Liver (tissue), 3 donors: ENCODE results near the gene CABP5.

Experiments
- EGR1 ChIP-seq, 2 donors: IDR thresholded peaks; 2 replicates each; pipeline ENCODE4 v1.6.1; 2016 to 2018; ENCODE audit warnings: antibody characterized with exemption in 2 of 2, low read depth in 2 of 2
- FOXA1 ChIP-seq: IDR thresholded peaks from 2 replicates; pipeline ENCODE4 v1.6.1; 2016; ENCODE audit warnings: antibody characterized with exemption
- GABPA ChIP-seq, 2 donors: IDR thresholded peaks in 1 of 2; conservative IDR thresholded peaks in 1 of 2; 2 replicates each; pipeline ENCODE4 v1.6.1; 2016; ENCODE audit warnings: antibody characterized with exemption in 2 of 2, mild to moderate bottlenecking in 1 of 2, moderate library complexity in 1 of 2
- HNF4A ChIP-seq, 2 donors: conservative IDR thresholded peaks; 2 replicates each; pipeline ENCODE4 v1.6.1; 2016; ENCODE audit warnings: antibody characterized with exemption in 2 of 2, mild to moderate bottlenecking in 2 of 2
- JUND ChIP-seq, 2 donors: IDR thresholded peaks; 2 replicates each; pipeline ENCODE4 v1.6.1; 2016; ENCODE audit warnings: antibody characterized with exemption in 2 of 2
- MAX ChIP-seq: IDR thresholded peaks from 2 replicates; pipeline ENCODE4 v1.6.1; 2016; ENCODE audit warnings: antibody characterized with exemption
- RAD21 ChIP-seq, 2 donors: IDR thresholded peaks; 2 replicates each; pipeline ENCODE4 v1.6.1; 2016; ENCODE audit warnings: antibody characterized with exemption in 2 of 2, mild to moderate bottlenecking in 2 of 2
- SP1 ChIP-seq: IDR thresholded peaks from 2 replicates; pipeline ENCODE4 v1.6.1; 2018; ENCODE audit warnings: antibody characterized with exemption, mild to moderate bottlenecking
- TAF1 ChIP-seq: conservative IDR thresholded peaks from 2 replicates; pipeline ENCODE4 v1.6.1; 2016; ENCODE audit warnings: antibody characterized with exemption, mild to moderate bottlenecking
- YY1 ChIP-seq: IDR thresholded peaks from 2 replicates; pipeline ENCODE4 v1.6.1; 2016; ENCODE audit warnings: antibody characterized with exemption, mild to moderate bottlenecking
- TF ChIP-seq, protein P1 (sequence below): fragments of 150-350 bp; IDR thresholded peaks from 2 replicates; pipeline ENCODE4 v1.5.1; 2017; ENCODE audit warnings: improper control_type of control experiment, low read depth, low read length; ENCODE audit not compliant: missing input control
- donor health status: healthy.
- donor health status: healthy.

DNA sequence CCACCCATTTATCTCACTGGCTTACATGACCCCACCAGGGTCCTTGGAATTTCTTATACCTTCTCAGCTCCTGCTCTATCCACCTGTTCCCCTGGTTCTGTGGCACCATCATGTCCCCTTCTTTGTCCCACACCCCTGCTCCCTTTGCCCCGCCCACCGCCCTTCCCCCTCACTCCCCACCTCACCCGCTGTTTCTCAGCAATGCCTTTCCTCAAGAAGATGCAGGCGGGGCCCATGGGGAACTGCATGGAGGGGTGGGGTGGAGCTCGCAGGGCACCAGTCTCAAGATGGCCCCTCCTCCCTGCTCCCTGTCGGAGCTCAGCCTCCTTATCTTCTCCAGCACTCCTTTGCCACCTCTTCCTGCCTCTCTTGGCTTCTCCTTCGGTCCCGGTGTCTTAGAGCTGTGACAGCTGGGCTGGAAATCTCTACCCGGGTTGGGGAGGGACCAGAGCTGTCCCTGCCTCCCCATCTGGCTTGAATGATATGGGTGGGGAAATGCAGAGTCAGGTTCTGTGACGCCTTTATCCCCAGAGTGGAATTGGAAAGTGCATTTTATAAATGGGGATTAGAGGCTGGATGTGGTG lies at the start of gene CABP5:
- TF ChIP-seq JUND (IDR thresholded peaks at IDR 0.05) (no peak), GABPA (IDR thresholded peaks at IDR 0.05 in 1 of 2, conservative IDR thresholded peaks at IDR 0.05 in 1 of 2) (no peak), FOXA1 (no peak), SP1 (no peak), EGR1 (IDR thresholded peaks at IDR 0.05; ENCODE audit: low read depth in 2 of 2) (no peak), TAF1 (no peak), HNF4A (conservative IDR thresholded peaks at IDR 0.05) (no peak), MAX (no peak), YY1 (no peak), RAD21 (IDR thresholded peaks at IDR 0.05) (no peak)
- TF ChIP-seq, protein P1, sequence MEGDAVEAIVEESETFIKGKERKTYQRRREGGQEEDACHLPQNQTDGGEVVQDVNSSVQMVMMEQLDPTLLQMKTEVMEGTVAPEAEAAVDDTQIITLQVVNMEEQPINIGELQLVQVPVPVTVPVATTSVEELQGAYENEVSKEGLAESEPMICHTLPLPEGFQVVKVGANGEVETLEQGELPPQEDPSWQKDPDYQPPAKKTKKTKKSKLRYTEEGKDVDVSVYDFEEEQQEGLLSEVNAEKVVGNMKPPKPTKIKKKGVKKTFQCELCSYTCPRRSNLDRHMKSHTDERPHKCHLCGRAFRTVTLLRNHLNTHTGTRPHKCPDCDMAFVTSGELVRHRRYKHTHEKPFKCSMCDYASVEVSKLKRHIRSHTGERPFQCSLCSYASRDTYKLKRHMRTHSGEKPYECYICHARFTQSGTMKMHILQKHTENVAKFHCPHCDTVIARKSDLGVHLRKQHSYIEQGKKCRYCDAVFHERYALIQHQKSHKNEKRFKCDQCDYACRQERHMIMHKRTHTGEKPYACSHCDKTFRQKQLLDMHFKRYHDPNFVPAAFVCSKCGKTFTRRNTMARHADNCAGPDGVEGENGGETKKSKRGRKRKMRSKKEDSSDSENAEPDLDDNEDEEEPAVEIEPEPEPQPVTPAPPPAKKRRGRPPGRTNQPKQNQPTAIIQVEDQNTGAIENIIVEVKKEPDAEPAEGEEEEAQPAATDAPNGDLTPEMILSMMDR = no peak
